Right lobe of liver (tissue), 4 donors: ENCODE results near the gene LGALS7.

Experiments used
- CTCF ChIP-seq, 4 donors: fragments of 200-600 bp in 3 of 4; fragments of 450-650 bp in 1 of 4; IDR thresholded peaks; one replicate each; pipeline versions ENCODE4 v1.5.1 to v1.8.0; 2016 to 2022; ENCODE audit warnings: antibody characterized with exemption in 4 of 4, mild to moderate bottlenecking in 2 of 4
- POLR2A ChIP-seq: fragments of 450-650 bp; IDR thresholded peaks from one replicate; pipeline ENCODE4 v1.6.1; 2017; ENCODE audit warnings: antibody characterized with exemption, mild to moderate bottlenecking
- donor health status: DM: no; HTN: no; CAD: no.
- donor health status: DM: no; HTN: no; CAD: no.
- donor health status: DM: no; HTN: yes; CAD: no.

- peak in 2 of 4 donors; percentile 23 to 30 for TF ChIP-seq CTCF (IDR thresholded peaks at IDR 0.05)
- TF ChIP-seq POLR2A = peak; percentile 86
Observed at GRCh38 chr19:38812841-38813320, 39.6 kb upstream of the LGALS7 start, which contains the start of gene LGALS4.
